Measurements from ENCODE around the gene GNB1. TPM values are rescaled to one million over a fixed set of nuclear protein-coding genes. Genes with fewer than 3 reads are reported as not detected.

Gene GNB1
- total RNA-seq, 2 donors from 2014 or later, result 69.9 to 91.6 TPM

- TF ChIP-seq CTCF (IDR thresholded peaks at IDR 0.05), result no peak
- peaks cover 24% of the 10 kb centered on the region for H3K36me3 ChIP-seq
- no peaks in the 10 kb centered on the region for H3K9me3 ChIP-seq
- peaks cover 0 to 34% of the 10 kb centered on the region in 2 donors for H3K4me1 ChIP-seq
- DNase-seq (ENCODE audit: low spot score), result no peak
- no peaks in the 10 kb centered on the region for H3K27me3 ChIP-seq
- H3K27ac ChIP-seq, result no peak overlapping the region
- no peak overlapping the region for H3K4me3 ChIP-seq
These were observed 57.0 kb downstream of the GNB1 start for GRCh38 chr1:1833916-1834325.

- Histone ChIP-seq H3K27me3 (no peaks in the 10 kb centered on the region), H3K4me1 (peaks cover 0 to 34% of the 10 kb centered on the region in 2 donors), H3K4me3 (no peak overlapping the region), H3K27ac (no peak overlapping the region), H3K36me3 (peaks cover 24% of the 10 kb centered on the region), H3K9me3 (no peaks in the 10 kb centered on the region)
- DNase-seq (ENCODE audit: low spot score), result no peak
- TF ChIP-seq CTCF (IDR thresholded peaks at IDR 0.05), result no peak
These were observed 57.4 kb downstream of the GNB1 start for GRCh38 chr1:1833456-1833855.

GRCh38 chr1:1832820-1833219 is 58.1 kb downstream of the GNB1 start:
- no peak for DNase-seq (ENCODE audit: low spot score)
- Histone ChIP-seq H3K4me1 (peaks cover 0 to 34% of the 10 kb centered on the region in 2 donors), H3K27me3 (no peaks in the 10 kb centered on the region), H3K36me3 (peaks cover 21% of the 10 kb centered on the region), H3K4me3 (no peak overlapping the region), H3K9me3 (no peaks in the 10 kb centered on the region), H3K27ac (no peak overlapping the region)
- TF ChIP-seq CTCF (IDR thresholded peaks at IDR 0.05), result no peak

GRCh38 chr1:1832166-1832565 is 58.7 kb downstream of the GNB1 start:
- Histone ChIP-seq H3K4me1 (peaks cover 0 to 34% of the 10 kb centered on the region in 2 donors), H3K36me3 (peaks cover 15% of the 10 kb centered on the region), H3K4me3 (no peak overlapping the region), H3K27ac (no peak overlapping the region), H3K27me3 (no peaks in the 10 kb centered on the region), H3K9me3 (no peaks in the 10 kb centered on the region)
- DNase-seq (ENCODE audit: low spot score), result no peak
- TF ChIP-seq CTCF (IDR thresholded peaks at IDR 0.05), result no peak

- no peak for DNase-seq (ENCODE audit: low spot score)
- no peak overlapping the region for H3K4me3 ChIP-seq
- no peaks in the 10 kb centered on the region for H3K27me3 ChIP-seq
- no peaks in the 10 kb centered on the region for H3K9me3 ChIP-seq
- TF ChIP-seq CTCF (IDR thresholded peaks at IDR 0.05), result no peak
- H3K36me3 ChIP-seq, result peaks cover 21% of the 10 kb centered on the region
- peaks cover 0 to 3% of the 10 kb centered on the region in 2 donors for H3K4me1 ChIP-seq
- H3K27ac ChIP-seq, result no peak overlapping the region
These were observed 63.6 kb downstream of the GNB1 start for GRCh38 chr1:1827089-1827848.
